GM12878 (cell line): ENCODE results near the gene GPRASP2. TPM values are rescaled to one million over a fixed set of nuclear protein-coding genes. Genes with fewer than 3 reads are reported as not detected.

Source experiments
- ATF2 ChIP-seq: IDR thresholded peaks from 2 replicates; pipeline ENCODE4 v1.6.1; 2012; ENCODE audit warnings: low read length, inconsistent platforms
- BHLHE40 ChIP-seq, 2 experiments: fragments of 450-650 bp in 1 of 2; IDR thresholded peaks; 2 replicates each; pipeline ENCODE4 v1.6.1; 2011 to 2017; ENCODE audit warnings: low read depth in 2 of 2, borderline replicate concordance in 1 of 2, improper control_type of control experiment in 1 of 2, low read length in 1 of 2, mild to moderate bottlenecking in 1 of 2
- CHD1 ChIP-seq: IDR thresholded peaks from 2 replicates; pipeline ENCODE4 v1.6.1; 2012; ENCODE audit warnings: low read depth, low read length, improper control_type of control experiment
- EED ChIP-seq: sonication (generic); IDR thresholded peaks from 2 replicates; pipeline ENCODE4 v1.6.1; 2016; ENCODE audit warnings: antibody characterized with exemption, low read depth
- EP300 ChIP-seq, 2 experiments: fragments of 150-350 bp in 1 of 2; IDR thresholded peaks; 2 replicates each; pipeline ENCODE4 v1.6.1; 2011 to 2012; ENCODE audit warnings: low read depth in 2 of 2, low read length in 2 of 2, borderline replicate concordance in 1 of 2, improper control_type of control experiment in 1 of 2, inconsistent platforms in 1 of 2; ENCODE audit not compliant: control insufficient read depth in 1 of 2
- EZH2 ChIP-seq: IDR thresholded peaks from 2 replicates; pipeline ENCODE4 v1.6.1; 2012; ENCODE audit warnings: low read depth, mild to moderate bottlenecking, control low read depth, inconsistent platforms, low read length, borderline replicate concordance; ENCODE audit not compliant: control insufficient read depth
- FOXK2 ChIP-seq: fragments of 450-650 bp; IDR thresholded peaks from 2 replicates; pipeline ENCODE4 v1.6.1; 2017; ENCODE audit warnings: mild to moderate bottlenecking, moderate library complexity
- HDGF ChIP-seq: fragments of 450-650 bp; IDR thresholded peaks from 2 replicates; pipeline ENCODE4 v1.6.1; 2016; ENCODE audit warnings: antibody characterized with exemption
- NFIC ChIP-seq: IDR thresholded peaks from 2 replicates; pipeline ENCODE4 v1.6.1; 2012; ENCODE audit warnings: low read depth, mild to moderate bottlenecking, inconsistent platforms, low read length, moderate library complexity
- POLR2A ChIP-seq: IDR thresholded peaks from 2 replicates; pipeline ENCODE4 v1.6.1; 2011; ENCODE audit warnings: low read depth, mild to moderate bottlenecking, low read length
- POLR2AphosphoS5 ChIP-seq: IDR thresholded peaks from 2 replicates; pipeline ENCODE4 v1.6.1; 2011; ENCODE audit warnings: mild to moderate bottlenecking, low read length, inconsistent platforms
- SIX5 ChIP-seq: IDR thresholded peaks from 2 replicates; pipeline ENCODE4 v1.6.1; 2011; ENCODE audit warnings: mild to moderate bottlenecking, low read depth, low read length, moderate library complexity; ENCODE audit not compliant: severe bottlenecking
- SMC3 ChIP-seq: IDR thresholded peaks from 2 replicates; pipeline ENCODE4 v1.6.1; 2011; ENCODE audit warnings: low read length, improper control_type of control experiment, borderline replicate concordance
- ZNF687 ChIP-seq: fragments of 450-650 bp; IDR thresholded peaks from 2 replicates; pipeline ENCODE4 v1.6.1; 2017; ENCODE audit warnings: mild to moderate bottlenecking, moderate library complexity
- ZSCAN29 ChIP-seq: fragments of 450-650 bp; IDR thresholded peaks from 2 replicates; pipeline ENCODE4 v1.6.1; 2017; ENCODE audit warnings: mild to moderate bottlenecking, moderate library complexity
- polyA plus RNA-seq, 11 experiments: library from polyadenylated mRNA; depleted of rRNA in 4 of 11; unstranded in 6 of 11; stranded (reverse) in 5 of 11; fragments of >200 nt; fragmentation: Nextera tagmentation in 4 of 11; fragmentation: Illumina TruSeq in 1 of 11; extraction: Ambion mirVana in 4 of 11; extraction: Trizol in 1 of 11; gene quantifications; 1 replicate in 1 of 11; 2 replicates in 10 of 11; pipeline versions ENCODE4 v1.2.1 to v1.2.3, GENCODE V29; 2011 to 2016; ENCODE audit warnings: inconsistent platforms in 2 of 11, missing spikeins in 2 of 11, low read depth in 1 of 11
- total RNA-seq, 4 experiments: library from RNA; depleted of rRNA in 3 of 4; stranded (reverse); fragments of >200 nt in 3 of 4; fragmentation: Illumina TruSeq in 1 of 4; extraction: Trizol in 1 of 4; gene quantifications; 2 replicates each; pipeline versions ENCODE4 v1.2.1 to v1.2.3, GENCODE V29; 2013 to 2021
- TF ChIP-seq, protein P1 (sequence below): fragments of 450-650 bp; IDR thresholded peaks from 2 replicates; pipeline ENCODE4 v1.6.1; 2017; ENCODE audit warnings: low read depth, mild to moderate bottlenecking, moderate library complexity
- TF ChIP-seq, protein P2 (sequence below): IDR thresholded peaks from 2 replicates; pipeline ENCODE4 v1.6.1; 2011; ENCODE audit warnings: borderline replicate concordance, low read depth, mild to moderate bottlenecking, moderate library complexity, low read length; ENCODE audit not compliant: insufficient read depth, poor library complexity, severe bottlenecking

The GPRASP2 gene
- total and polyA plus RNA-seq, 10 of the 15 experiments (the other 5 are each of a cell fraction or from before 2014, with no cell fraction given) = 0.08 to 0.27 (median 0.19) TPM; not detected in 1

DNA sequence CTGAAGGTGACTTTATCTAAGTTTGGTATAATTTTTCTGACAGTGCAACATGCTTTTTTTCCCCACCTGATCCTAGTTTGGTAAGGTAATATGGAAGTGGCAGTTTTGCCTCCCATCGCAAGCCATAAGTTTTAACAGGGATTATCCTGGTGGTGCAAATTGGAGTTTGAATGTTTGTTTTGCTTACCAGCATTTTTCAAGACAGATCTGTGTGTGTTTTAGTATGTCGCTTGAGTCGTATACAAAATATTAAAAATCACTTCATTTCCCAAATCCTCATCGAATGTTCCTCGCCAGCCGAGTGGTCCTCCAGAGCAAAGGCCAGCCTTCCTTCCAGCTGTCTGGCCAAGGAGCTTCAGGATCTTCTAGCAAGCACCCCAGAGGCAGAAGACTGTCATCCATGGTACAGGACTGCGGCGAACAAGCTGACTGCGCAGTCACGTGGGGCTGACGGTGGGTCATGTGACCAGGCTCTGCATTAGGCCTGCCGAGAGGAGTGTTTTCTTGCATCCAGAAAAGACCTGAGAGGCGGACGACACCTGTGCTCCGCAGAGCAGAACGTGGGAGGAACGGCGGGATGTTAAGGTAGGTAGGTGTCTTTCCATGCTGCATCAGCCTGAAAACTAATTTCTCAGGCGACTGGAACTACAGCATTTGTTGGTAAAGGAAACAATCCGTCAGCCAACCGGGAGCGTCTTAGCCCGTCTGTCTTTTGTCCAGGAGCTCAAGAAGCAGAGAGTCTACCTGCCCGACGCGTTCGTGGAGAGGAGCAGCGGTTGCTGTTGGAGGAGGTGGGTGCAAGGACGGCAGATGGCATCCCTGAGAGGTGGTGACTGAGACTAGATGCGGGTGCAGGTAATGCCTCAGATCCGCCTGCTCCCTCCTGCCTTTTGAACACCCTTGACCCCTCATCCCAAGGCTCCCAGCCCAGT is 8.3 kb downstream of the GPRASP2 start, which contains the start of gene GPRASP3 (continued):
- TF ChIP-seq ZNF687 (no peak), SIX5 (no peak), HDGF (no peak), ZSCAN29 (no peak), EED (no peak), BHLHE40 (IDR thresholded peaks at IDR 0.05; ENCODE audit: borderline replicate concordance in 1 of 2, low read depth in 2 of 2, low read length in 1 of 2) (no peak), NFIC (peak; percentile 53; the same call in 1 of the 2 replicates), EP300 (IDR thresholded peaks at IDR 0.05; ENCODE audit: borderline replicate concordance in 1 of 2, control insufficient read depth in 1 of 2, low read depth in 2 of 2, low read length in 2 of 2) (no peak), POLR2AphosphoS5 (no peak), CHD1 (no peak), FOXK2 (no peak), EZH2 (no peak), SMC3 (no peak), ATF2 (no peak), POLR2A (peak; percentile 58; the same call in 1 of the 2 replicates)
- TF ChIP-seq, protein P1, sequence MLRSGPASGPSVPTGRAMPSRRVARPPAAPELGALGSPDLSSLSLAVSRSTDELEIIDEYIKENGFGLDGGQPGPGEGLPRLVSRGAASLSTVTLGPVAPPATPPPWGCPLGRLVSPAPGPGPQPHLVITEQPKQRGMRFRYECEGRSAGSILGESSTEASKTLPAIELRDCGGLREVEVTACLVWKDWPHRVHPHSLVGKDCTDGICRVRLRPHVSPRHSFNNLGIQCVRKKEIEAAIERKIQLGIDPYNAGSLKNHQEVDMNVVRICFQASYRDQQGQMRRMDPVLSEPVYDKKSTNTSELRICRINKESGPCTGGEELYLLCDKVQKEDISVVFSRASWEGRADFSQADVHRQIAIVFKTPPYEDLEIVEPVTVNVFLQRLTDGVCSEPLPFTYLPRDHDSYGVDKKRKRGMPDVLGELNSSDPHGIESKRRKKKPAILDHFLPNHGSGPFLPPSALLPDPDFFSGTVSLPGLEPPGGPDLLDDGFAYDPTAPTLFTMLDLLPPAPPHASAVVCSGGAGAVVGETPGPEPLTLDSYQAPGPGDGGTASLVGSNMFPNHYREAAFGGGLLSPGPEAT = no peak
- TF ChIP-seq, protein P2, sequence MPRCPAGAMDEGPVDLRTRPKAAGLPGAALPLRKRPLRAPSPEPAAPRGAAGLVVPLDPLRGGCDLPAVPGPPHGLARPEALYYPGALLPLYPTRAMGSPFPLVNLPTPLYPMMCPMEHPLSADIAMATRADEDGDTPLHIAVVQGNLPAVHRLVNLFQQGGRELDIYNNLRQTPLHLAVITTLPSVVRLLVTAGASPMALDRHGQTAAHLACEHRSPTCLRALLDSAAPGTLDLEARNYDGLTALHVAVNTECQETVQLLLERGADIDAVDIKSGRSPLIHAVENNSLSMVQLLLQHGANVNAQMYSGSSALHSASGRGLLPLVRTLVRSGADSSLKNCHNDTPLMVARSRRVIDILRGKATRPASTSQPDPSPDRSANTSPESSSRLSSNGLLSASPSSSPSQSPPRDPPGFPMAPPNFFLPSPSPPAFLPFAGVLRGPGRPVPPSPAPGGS = no peak
